ENCODE measurements around the gene CAPNS2.

- TF ChIP-seq ELF4 (CRISPR knock-in tag; IDR thresholded peaks at IDR 0.05; ENCODE audit: low read depth): no peak
- TF ChIP-seq CTCF (IDR thresholded peaks at IDR 0.05): no peak
- no peak for TF ChIP-seq KAT7 (CRISPR knock-in tag; IDR thresholded peaks at IDR 0.05; ENCODE audit: borderline replicate concordance)
- no peak for TF ChIP-seq SP1 (CRISPR knock-in tag; conservative IDR thresholded peaks at IDR 0.05)
- TF ChIP-seq E2F4 (CRISPR knock-in tag; IDR thresholded peaks at IDR 0.05; ENCODE audit: borderline replicate concordance, low read depth): no peak
- TF ChIP-seq TEAD1 (CRISPR knock-in tag; IDR thresholded peaks at IDR 0.05): no peak
These were observed 8.3 kb downstream of the CAPNS2 start for GRCh38 chr16:55574811-55575210.

Measured in WTC11 (cell line).